Measurements from ENCODE around the gene PMCH.

- TF ChIP-seq CTCF (IDR thresholded peaks at IDR 0.05), result no peak
- TF ChIP-seq POLR2A (IDR thresholded peaks at IDR 0.05), result no peak
Observed at GRCh38 chr12:102232446-102232845, 34.8 kb upstream of the PMCH start.
